PC-3 (cell line): Measurements from ENCODE around the gene CARD11.

Source experiments
- EZH2 ChIP-seq: fragments of 300-600 bp; sonication (generic); IDR thresholded peaks from one replicate; pipeline ENCODE4 v1.6.1; 2017; ENCODE audit warnings: antibody characterized with exemption, mild to moderate bottlenecking, low read length; ENCODE audit not compliant: unreplicated experiment
- TF ChIP-seq, protein P1 (sequence below): fragments of 300-600 bp; sonication (generic); conservative IDR thresholded peaks from 2 replicates; pipeline ENCODE4 v1.5.1; 2017; ENCODE audit warnings: antibody characterized with exemption, low read depth, mild to moderate bottlenecking, low read length

- TF ChIP-seq, protein P1, sequence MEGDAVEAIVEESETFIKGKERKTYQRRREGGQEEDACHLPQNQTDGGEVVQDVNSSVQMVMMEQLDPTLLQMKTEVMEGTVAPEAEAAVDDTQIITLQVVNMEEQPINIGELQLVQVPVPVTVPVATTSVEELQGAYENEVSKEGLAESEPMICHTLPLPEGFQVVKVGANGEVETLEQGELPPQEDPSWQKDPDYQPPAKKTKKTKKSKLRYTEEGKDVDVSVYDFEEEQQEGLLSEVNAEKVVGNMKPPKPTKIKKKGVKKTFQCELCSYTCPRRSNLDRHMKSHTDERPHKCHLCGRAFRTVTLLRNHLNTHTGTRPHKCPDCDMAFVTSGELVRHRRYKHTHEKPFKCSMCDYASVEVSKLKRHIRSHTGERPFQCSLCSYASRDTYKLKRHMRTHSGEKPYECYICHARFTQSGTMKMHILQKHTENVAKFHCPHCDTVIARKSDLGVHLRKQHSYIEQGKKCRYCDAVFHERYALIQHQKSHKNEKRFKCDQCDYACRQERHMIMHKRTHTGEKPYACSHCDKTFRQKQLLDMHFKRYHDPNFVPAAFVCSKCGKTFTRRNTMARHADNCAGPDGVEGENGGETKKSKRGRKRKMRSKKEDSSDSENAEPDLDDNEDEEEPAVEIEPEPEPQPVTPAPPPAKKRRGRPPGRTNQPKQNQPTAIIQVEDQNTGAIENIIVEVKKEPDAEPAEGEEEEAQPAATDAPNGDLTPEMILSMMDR: no peak
- TF ChIP-seq EZH2: no peak
Measured at GRCh38 chr7:2948749-2949148, 94.9 kb downstream of the CARD11 start.
